Measurements from ENCODE around the gene ZNF407.

DNA sequence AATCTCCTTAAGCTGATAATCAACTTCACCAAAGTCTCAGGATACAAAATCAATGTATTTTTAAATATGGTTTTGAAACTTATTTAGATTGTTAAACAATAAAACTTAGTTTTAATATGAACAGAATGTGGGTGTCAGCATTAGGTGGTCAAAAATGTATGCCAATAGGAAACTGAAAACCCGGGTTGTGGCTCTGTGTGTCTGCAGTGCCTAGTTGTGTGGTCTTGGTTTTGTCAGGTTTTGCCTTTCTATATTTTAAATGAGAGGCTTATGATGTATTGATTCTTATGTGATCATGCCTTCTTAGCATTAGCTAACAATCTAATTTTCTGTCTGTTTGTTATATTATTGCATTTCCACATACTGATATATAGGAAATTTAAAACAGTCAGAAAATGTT is 227.8 kb downstream of the ZNF407 start:
- TF ChIP-seq, protein P1, sequence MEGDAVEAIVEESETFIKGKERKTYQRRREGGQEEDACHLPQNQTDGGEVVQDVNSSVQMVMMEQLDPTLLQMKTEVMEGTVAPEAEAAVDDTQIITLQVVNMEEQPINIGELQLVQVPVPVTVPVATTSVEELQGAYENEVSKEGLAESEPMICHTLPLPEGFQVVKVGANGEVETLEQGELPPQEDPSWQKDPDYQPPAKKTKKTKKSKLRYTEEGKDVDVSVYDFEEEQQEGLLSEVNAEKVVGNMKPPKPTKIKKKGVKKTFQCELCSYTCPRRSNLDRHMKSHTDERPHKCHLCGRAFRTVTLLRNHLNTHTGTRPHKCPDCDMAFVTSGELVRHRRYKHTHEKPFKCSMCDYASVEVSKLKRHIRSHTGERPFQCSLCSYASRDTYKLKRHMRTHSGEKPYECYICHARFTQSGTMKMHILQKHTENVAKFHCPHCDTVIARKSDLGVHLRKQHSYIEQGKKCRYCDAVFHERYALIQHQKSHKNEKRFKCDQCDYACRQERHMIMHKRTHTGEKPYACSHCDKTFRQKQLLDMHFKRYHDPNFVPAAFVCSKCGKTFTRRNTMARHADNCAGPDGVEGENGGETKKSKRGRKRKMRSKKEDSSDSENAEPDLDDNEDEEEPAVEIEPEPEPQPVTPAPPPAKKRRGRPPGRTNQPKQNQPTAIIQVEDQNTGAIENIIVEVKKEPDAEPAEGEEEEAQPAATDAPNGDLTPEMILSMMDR (conservative IDR thresholded peaks at IDR 0.05; ENCODE audit: low read depth in 2 of 2), result no peak
- TF ChIP-seq, protein P2, sequence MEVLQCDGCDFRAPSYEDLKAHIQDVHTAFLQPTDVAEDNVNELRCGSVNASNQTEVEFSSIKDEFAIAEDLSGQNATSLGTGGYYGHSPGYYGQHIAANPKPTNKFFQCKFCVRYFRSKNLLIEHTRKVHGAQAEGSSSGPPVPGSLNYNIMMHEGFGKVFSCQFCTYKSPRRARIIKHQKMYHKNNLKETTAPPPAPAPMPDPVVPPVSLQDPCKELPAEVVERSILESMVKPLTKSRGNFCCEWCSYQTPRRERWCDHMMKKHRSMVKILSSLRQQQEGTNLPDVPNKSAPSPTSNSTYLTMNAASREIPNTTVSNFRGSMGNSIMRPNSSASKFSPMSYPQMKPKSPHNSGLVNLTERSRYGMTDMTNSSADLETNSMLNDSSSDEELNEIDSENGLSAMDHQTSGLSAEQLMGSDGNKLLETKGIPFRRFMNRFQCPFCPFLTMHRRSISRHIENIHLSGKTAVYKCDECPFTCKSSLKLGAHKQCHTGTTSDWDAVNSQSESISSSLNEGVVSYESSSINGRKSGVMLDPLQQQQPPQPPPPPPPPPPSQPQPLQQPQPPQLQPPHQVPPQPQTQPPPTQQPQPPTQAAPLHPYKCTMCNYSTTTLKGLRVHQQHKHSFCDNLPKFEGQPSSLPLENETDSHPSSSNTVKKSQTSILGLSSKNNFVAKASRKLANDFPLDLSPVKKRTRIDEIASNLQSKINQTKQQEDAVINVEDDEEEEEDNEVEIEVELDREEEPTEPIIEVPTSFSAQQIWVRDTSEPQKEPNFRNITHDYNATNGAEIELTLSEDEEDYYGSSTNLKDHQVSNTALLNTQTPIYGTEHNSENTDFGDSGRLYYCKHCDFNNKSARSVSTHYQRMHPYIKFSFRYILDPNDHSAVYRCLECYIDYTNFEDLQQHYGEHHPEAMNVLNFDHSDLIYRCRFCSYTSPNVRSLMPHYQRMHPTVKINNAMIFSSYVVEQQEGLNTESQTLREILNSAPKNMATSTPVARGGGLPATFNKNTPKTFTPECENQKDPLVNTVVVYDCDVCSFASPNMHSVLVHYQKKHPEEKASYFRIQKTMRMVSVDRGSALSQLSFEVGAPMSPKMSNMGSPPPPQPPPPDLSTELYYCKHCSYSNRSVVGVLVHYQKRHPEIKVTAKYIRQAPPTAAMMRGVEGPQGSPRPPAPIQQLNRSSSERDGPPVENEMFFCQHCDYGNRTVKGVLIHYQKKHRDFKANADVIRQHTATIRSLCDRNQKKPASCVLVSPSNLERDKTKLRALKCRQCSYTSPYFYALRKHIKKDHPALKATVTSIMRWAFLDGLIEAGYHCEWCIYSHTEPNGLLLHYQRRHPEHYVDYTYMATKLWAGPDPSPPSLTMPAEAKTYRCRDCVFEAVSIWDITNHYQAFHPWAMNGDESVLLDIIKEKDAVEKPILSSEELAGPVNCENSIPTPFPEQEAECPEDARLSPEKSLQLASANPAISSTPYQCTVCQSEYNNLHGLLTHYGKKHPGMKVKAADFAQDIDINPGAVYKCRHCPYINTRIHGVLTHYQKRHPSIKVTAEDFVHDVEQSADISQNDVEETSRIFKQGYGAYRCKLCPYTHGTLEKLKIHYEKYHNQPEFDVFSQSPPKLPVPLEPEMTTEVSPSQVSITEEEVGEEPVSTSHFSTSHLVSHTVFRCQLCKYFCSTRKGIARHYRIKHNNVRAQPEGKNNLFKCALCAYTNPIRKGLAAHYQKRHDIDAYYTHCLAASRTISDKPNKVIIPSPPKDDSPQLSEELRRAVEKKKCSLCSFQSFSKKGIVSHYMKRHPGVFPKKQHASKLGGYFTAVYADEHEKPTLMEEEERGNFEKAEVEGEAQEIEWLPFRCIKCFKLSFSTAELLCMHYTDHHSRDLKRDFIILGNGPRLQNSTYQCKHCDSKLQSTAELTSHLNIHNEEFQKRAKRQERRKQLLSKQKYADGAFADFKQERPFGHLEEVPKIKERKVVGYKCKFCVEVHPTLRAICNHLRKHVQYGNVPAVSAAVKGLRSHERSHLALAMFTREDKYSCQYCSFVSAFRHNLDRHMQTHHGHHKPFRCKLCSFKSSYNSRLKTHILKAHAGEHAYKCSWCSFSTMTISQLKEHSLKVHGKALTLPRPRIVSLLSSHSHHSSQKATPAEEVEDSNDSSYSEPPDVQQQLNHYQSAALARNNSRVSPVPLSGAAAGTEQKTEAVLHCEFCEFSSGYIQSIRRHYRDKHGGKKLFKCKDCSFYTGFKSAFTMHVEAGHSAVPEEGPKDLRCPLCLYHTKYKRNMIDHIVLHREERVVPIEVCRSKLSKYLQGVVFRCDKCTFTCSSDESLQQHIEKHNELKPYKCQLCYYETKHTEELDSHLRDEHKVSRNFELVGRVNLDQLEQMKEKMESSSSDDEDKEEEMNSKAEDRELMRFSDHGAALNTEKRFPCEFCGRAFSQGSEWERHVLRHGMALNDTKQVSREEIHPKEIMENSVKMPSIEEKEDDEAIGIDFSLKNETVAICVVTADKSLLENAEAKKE (CRISPR knock-in tag; IDR thresholded peaks at IDR 0.05), result no peak
- TF ChIP-seq EZH2 (IDR thresholded peaks at IDR 0.05; ENCODE audit: low read depth, unreplicated experiment) (no peak), JUNB (IDR thresholded peaks at IDR 0.05; ENCODE audit: unreplicated experiment) (no peak), EZH2phosphoT487 (IDR thresholded peaks at IDR 0.05; ENCODE audit: unreplicated experiment) (no peak), POLR2AphosphoS5 (IDR thresholded peaks at IDR 0.05; ENCODE audit: low read depth) (no peak), STAT1 (IDR thresholded peaks at IDR 0.05; ENCODE audit: unreplicated experiment) (no peak), CREB1 (CRISPR knock-in tag; IDR thresholded peaks at IDR 0.05; ENCODE audit: low read depth) (no peak), ZNF331 (CRISPR knock-in tag; IDR thresholded peaks at IDR 0.05; ENCODE audit: low read depth) (no peak)
- TF ChIP-seq, protein P3, sequence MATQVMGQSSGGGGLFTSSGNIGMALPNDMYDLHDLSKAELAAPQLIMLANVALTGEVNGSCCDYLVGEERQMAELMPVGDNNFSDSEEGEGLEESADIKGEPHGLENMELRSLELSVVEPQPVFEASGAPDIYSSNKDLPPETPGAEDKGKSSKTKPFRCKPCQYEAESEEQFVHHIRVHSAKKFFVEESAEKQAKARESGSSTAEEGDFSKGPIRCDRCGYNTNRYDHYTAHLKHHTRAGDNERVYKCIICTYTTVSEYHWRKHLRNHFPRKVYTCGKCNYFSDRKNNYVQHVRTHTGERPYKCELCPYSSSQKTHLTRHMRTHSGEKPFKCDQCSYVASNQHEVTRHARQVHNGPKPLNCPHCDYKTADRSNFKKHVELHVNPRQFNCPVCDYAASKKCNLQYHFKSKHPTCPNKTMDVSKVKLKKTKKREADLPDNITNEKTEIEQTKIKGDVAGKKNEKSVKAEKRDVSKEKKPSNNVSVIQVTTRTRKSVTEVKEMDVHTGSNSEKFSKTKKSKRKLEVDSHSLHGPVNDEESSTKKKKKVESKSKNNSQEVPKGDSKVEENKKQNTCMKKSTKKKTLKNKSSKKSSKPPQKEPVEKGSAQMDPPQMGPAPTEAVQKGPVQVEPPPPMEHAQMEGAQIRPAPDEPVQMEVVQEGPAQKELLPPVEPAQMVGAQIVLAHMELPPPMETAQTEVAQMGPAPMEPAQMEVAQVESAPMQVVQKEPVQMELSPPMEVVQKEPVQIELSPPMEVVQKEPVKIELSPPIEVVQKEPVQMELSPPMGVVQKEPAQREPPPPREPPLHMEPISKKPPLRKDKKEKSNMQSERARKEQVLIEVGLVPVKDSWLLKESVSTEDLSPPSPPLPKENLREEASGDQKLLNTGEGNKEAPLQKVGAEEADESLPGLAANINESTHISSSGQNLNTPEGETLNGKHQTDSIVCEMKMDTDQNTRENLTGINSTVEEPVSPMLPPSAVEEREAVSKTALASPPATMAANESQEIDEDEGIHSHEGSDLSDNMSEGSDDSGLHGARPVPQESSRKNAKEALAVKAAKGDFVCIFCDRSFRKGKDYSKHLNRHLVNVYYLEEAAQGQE (IDR thresholded peaks at IDR 0.05; ENCODE audit: unreplicated experiment), result no peak
